Thyroid gland (tissue), 4 donors: Measurements from ENCODE around the gene KRTAP9-7.

Experiments used
- POLR2A ChIP-seq, 2 donors: fragments of 450-650 bp; IDR thresholded peaks; one replicate each; pipeline ENCODE4 v1.6.1; 2017; ENCODE audit warnings: antibody characterized with exemption in 2 of 2, mild to moderate bottlenecking in 2 of 2, moderate library complexity in 1 of 2
- TF ChIP-seq, protein P1 (sequence below), 6 experiments: fragments of 200-600 bp in 3 of 6; fragments of 450-650 bp in 3 of 6; sonication (generic) in 3 of 6; IDR thresholded peaks; one replicate each; pipeline ENCODE4 v1.5.1; 2016 to 2019; ENCODE audit warnings: antibody characterized with exemption in 6 of 6, mild to moderate bottlenecking in 2 of 6, inconsistent platforms in 1 of 6, moderate library complexity in 1 of 6

DNA sequence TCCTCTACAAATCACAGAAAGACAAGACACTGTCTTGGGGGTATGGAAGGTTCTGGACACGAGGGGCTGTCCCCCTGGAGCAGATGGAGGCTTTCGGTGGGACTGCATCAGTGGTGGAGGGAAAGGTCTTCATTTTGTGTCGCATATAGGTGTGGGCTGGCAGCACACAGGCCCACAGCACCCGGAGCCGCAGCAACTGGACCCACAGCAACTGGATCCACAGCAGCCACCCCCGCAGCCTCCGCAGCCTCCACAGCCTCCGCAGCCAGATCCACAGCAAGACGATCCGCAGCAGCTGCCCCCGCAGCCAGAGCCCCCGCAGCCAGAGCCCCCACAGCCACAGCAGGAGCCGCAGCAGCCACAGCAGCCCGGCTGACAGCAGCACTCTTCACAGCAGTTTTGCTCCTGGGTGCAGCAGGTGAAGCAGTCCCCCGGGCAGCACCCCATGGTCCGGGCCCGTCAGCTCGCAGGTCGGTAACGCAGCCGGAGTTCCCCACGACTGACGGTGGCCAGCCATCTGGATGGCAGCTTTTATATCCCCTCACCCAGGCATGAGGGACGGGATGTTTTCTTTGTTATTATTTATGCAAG is 39.8 kb downstream of the KRTAP9-7 start, which contains the start of gene KRTAP17-1:
- TF ChIP-seq, protein P1, sequence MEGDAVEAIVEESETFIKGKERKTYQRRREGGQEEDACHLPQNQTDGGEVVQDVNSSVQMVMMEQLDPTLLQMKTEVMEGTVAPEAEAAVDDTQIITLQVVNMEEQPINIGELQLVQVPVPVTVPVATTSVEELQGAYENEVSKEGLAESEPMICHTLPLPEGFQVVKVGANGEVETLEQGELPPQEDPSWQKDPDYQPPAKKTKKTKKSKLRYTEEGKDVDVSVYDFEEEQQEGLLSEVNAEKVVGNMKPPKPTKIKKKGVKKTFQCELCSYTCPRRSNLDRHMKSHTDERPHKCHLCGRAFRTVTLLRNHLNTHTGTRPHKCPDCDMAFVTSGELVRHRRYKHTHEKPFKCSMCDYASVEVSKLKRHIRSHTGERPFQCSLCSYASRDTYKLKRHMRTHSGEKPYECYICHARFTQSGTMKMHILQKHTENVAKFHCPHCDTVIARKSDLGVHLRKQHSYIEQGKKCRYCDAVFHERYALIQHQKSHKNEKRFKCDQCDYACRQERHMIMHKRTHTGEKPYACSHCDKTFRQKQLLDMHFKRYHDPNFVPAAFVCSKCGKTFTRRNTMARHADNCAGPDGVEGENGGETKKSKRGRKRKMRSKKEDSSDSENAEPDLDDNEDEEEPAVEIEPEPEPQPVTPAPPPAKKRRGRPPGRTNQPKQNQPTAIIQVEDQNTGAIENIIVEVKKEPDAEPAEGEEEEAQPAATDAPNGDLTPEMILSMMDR (IDR thresholded peaks at IDR 0.05): no peak
- no peak for TF ChIP-seq POLR2A (IDR thresholded peaks at IDR 0.05)
